ENCODE data around the gene FGF9.

FGF9 gene

DNA sequence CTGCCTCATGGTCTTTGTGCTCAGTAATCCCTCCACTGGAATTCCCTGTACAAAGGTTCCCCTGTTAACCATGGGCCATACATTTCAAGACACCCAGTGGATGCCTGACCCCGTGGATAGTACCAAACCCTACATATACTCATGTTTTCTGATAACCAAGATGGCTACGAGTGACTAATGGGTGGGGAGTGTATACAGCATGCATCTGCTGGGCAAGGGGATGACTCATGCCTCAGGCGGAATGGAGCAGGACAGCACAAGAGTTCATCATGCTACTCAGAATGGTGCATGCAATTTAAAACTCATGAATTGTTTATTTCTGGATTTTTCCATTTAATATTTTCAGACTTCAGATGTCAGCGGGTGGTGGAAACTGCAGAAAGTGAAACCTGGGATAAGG lies 13.3 kb upstream of the FGF9 start (continued):
- TF ChIP-seq, protein P1, sequence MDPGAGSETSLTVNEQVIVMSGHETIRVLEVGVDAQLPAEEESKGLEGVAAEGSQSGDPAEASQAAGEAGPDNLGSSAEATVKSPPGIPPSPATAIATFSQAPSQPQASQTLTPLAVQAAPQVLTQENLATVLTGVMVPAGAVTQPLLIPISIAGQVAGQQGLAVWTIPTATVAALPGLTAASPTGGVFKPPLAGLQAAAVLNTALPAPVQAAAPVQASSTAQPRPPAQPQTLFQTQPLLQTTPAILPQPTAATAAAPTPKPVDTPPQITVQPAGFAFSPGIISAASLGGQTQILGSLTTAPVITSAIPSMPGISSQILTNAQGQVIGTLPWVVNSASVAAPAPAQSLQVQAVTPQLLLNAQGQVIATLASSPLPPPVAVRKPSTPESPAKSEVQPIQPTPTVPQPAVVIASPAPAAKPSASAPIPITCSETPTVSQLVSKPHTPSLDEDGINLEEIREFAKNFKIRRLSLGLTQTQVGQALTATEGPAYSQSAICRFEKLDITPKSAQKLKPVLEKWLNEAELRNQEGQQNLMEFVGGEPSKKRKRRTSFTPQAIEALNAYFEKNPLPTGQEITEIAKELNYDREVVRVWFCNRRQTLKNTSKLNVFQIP (CRISPR knock-in tag; IDR thresholded peaks at IDR 0.05; ENCODE audit: borderline replicate concordance, low read depth) = no peak
- TF ChIP-seq TCF4 (CRISPR knock-in tag; IDR thresholded peaks at IDR 0.05; ENCODE audit: borderline replicate concordance) = no peak
- TF ChIP-seq, protein P2, sequence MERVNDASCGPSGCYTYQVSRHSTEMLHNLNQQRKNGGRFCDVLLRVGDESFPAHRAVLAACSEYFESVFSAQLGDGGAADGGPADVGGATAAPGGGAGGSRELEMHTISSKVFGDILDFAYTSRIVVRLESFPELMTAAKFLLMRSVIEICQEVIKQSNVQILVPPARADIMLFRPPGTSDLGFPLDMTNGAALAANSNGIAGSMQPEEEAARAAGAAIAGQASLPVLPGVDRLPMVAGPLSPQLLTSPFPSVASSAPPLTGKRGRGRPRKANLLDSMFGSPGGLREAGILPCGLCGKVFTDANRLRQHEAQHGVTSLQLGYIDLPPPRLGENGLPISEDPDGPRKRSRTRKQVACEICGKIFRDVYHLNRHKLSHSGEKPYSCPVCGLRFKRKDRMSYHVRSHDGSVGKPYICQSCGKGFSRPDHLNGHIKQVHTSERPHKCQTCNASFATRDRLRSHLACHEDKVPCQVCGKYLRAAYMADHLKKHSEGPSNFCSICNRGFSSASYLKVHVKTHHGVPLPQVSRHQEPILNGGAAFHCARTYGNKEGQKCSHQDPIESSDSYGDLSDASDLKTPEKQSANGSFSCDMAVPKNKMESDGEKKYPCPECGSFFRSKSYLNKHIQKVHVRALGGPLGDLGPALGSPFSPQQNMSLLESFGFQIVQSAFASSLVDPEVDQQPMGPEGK (CRISPR knock-in tag; IDR thresholded peaks at IDR 0.05; ENCODE audit: borderline replicate concordance) = no peak
- TF ChIP-seq ZC3H10 (CRISPR knock-in tag; IDR thresholded peaks at IDR 0.05) = no peak
- no peak for TF ChIP-seq ZNF70 (CRISPR knock-in tag; IDR thresholded peaks at IDR 0.05)
- TF ChIP-seq OSR1 (CRISPR knock-in tag; IDR thresholded peaks at IDR 0.05) = no peak
- no peak for TF ChIP-seq ZFP30 (CRISPR knock-in tag; IDR thresholded peaks at IDR 0.05)
- no peak for TF ChIP-seq ZFP3 (CRISPR knock-in tag; IDR thresholded peaks at IDR 0.05)
- no peak for TF ChIP-seq TOX (CRISPR knock-in tag; IDR thresholded peaks at IDR 0.05; ENCODE audit: borderline replicate concordance)

DNA sequence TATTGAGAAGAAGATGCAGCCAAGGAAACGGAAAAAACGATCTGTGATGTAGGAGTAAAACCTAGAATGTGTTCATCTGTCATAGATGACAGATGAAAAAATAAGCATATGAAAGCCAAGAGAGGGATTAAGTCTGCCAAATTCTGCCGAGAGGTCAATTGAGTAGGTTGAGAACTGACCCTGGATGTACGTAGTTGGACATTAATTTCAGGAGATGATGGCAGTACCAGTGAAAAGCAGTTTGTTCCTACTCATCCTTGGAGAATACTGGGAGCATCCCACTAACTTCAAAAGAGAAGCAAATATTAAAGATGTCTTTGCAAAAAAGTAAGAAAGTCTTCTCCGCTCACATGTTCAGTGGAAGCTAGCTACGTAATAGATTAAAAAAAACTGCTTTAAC lies 11.8 kb upstream of the FGF9 start:
- TF ChIP-seq, protein P2 (CRISPR knock-in tag; IDR thresholded peaks at IDR 0.05; ENCODE audit: borderline replicate concordance) = no peak
- no peak for TF ChIP-seq ZNF565 (CRISPR knock-in tag; conservative IDR thresholded peaks at IDR 0.05; ENCODE audit: low read depth)
- no peak for TF ChIP-seq ZNF70 (CRISPR knock-in tag; IDR thresholded peaks at IDR 0.05)
- TF ChIP-seq, protein P3, sequence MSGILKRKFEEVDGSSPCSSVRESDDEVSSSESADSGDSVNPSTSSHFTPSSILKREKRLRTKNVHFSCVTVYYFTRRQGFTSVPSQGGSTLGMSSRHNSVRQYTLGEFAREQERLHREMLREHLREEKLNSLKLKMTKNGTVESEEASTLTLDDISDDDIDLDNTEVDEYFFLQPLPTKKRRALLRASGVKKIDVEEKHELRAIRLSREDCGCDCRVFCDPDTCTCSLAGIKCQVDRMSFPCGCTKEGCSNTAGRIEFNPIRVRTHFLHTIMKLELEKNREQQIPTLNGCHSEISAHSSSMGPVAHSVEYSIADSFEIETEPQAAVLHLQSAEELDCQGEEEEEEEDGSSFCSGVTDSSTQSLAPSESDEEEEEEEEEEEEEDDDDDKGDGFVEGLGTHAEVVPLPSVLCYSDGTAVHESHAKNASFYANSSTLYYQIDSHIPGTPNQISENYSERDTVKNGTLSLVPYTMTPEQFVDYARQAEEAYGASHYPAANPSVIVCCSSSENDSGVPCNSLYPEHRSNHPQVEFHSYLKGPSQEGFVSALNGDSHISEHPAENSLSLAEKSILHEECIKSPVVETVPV (CRISPR knock-in tag; IDR thresholded peaks at IDR 0.05) = no peak
- TF ChIP-seq ZFP30 (CRISPR knock-in tag; IDR thresholded peaks at IDR 0.05) = no peak
- TF ChIP-seq TOX (CRISPR knock-in tag; IDR thresholded peaks at IDR 0.05; ENCODE audit: borderline replicate concordance) = no peak
- no peak for TF ChIP-seq ISL1 (CRISPR knock-in tag; IDR thresholded peaks at IDR 0.05)
- TF ChIP-seq RARB (CRISPR knock-in tag; IDR thresholded peaks at IDR 0.05) = no peak
- TF ChIP-seq ZNF8 (CRISPR knock-in tag; IDR thresholded peaks at IDR 0.05) = no peak
- TF ChIP-seq, protein P1 (CRISPR knock-in tag; IDR thresholded peaks at IDR 0.05; ENCODE audit: borderline replicate concordance, low read depth) = no peak
- no peak for TF ChIP-seq PPARA (CRISPR knock-in tag; IDR thresholded peaks at IDR 0.05; ENCODE audit: borderline replicate concordance)
- TF ChIP-seq ESRRG (CRISPR knock-in tag; IDR thresholded peaks at IDR 0.05) = no peak
- TF ChIP-seq ARNTL (CRISPR knock-in tag; IDR thresholded peaks at IDR 0.05; ENCODE audit: borderline replicate concordance, low read depth) = no peak
- no peak for TF ChIP-seq GLIS3 (CRISPR knock-in tag; IDR thresholded peaks at IDR 0.05)
- no peak for TF ChIP-seq ZC3H10 (CRISPR knock-in tag; IDR thresholded peaks at IDR 0.05)
- no peak for TF ChIP-seq SNAI2 (CRISPR knock-in tag; IDR thresholded peaks at IDR 0.05)
- no peak for TF ChIP-seq CSDC2 (CRISPR knock-in tag; IDR thresholded peaks at IDR 0.05)
- no peak for ATAC-seq

DNA sequence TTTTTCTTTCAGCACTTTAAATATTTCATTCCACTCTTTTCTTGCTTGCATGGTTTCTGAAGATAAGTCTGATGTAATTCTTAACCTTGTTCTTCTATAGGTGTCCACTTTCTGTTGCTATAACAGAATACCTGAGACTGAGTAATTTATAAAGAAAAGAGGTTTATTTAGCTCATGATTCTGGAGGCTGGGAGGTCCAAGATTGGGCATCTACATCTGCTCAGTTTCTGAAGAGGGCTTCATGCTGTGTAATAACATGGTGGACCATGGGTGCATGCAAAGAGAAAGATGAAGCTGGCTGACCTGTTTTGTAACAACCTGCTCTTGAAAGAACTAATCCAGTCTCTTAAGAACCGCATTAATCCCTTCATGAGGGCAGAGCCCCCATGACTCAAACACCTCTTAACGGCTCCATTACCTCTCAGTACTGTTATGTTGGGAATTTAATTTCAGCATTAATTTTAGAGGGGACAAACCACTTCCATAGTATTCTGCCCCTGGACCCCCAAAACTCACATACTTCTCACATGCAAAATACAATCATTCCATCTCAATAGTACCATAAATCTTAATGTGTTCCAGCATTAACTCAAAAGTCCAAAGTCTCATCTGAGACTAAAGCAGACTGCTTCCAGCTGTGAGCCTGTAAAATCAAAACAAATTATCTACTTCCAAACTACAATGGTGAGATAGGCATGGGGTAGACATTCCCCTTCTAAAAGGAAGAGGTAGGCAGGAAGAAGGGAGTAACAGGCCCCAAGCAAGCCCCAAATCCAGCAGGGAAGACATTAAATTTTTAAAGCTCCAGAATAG lies 9.6 kb upstream of the FGF9 start:
- no peak for ATAC-seq
- TF ChIP-seq ZFP3 (CRISPR knock-in tag; IDR thresholded peaks at IDR 0.05) (no peak), ZNF8 (CRISPR knock-in tag; IDR thresholded peaks at IDR 0.05) (no peak), CSDC2 (CRISPR knock-in tag; IDR thresholded peaks at IDR 0.05) (no peak), ARNTL (CRISPR knock-in tag; IDR thresholded peaks at IDR 0.05; ENCODE audit: borderline replicate concordance, low read depth) (no peak), OSR1 (CRISPR knock-in tag; IDR thresholded peaks at IDR 0.05) (no peak), TCF4 (CRISPR knock-in tag; IDR thresholded peaks at IDR 0.05; ENCODE audit: borderline replicate concordance) (no peak), GLIS3 (CRISPR knock-in tag; IDR thresholded peaks at IDR 0.05) (no peak), ZNF565 (CRISPR knock-in tag; conservative IDR thresholded peaks at IDR 0.05; ENCODE audit: low read depth) (no peak), ISL1 (CRISPR knock-in tag; IDR thresholded peaks at IDR 0.05) (no peak), RARB (CRISPR knock-in tag; IDR thresholded peaks at IDR 0.05) (no peak), SNAI2 (CRISPR knock-in tag; IDR thresholded peaks at IDR 0.05) (no peak)
- TF ChIP-seq, protein P4, sequence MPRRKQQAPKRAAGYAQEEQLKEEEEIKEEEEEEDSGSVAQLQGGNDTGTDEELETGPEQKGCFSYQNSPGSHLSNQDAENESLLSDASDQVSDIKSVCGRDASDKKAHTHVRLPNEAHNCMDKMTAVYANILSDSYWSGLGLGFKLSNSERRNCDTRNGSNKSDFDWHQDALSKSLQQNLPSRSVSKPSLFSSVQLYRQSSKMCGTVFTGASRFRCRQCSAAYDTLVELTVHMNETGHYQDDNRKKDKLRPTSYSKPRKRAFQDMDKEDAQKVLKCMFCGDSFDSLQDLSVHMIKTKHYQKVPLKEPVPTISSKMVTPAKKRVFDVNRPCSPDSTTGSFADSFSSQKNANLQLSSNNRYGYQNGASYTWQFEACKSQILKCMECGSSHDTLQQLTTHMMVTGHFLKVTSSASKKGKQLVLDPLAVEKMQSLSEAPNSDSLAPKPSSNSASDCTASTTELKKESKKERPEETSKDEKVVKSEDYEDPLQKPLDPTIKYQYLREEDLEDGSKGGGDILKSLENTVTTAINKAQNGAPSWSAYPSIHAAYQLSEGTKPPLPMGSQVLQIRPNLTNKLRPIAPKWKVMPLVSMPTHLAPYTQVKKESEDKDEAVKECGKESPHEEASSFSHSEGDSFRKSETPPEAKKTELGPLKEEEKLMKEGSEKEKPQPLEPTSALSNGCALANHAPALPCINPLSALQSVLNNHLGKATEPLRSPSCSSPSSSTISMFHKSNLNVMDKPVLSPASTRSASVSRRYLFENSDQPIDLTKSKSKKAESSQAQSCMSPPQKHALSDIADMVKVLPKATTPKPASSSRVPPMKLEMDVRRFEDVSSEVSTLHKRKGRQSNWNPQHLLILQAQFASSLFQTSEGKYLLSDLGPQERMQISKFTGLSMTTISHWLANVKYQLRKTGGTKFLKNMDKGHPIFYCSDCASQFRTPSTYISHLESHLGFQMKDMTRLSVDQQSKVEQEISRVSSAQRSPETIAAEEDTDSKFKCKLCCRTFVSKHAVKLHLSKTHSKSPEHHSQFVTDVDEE (CRISPR knock-in tag; IDR thresholded peaks at IDR 0.05) = no peak
- TF ChIP-seq, protein P3 (CRISPR knock-in tag; IDR thresholded peaks at IDR 0.05) = no peak
